GM18858 (cell line): ENCODE measurements around the gene DOCK6.
A peak's percentile ranks its signal among the peaks of the same experiment; 100 is the strongest.
"Not testable (repeated sequence)": the region's sequence is repeated elsewhere in the genome, so short reads cannot be mapped to it uniquely, and the experiment has no call there.

Experiments used
- ATAC-seq: cut with Tn5 transposase; IDR thresholded peaks from one replicate; pipeline ENCODE4 v1.9.1; 2021; ENCODE audit not compliant: unreplicated experiment

DOCK6 gene

DNA sequence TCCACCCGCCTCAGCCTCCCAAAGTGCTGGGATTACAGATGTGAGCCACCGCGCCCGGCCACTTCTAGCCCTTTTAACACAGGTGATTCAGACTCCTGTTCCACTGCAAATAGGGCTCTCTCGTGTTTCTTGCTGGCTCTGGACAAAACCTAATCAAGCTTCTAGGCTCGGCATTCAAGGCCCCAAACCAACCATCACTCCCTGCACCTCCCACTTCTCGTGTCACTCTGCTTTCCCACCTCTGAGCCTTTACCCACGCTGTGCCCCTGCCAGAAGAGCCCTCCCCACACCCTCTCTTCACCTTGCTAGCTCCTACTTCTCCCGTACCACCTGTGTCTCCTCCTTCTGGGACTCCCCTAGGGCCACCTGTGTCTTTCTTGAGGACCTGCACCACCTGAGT lies 84.7 kb downstream of the DOCK6 start:
- no peak for ATAC-seq

- no peak for ATAC-seq
Observed at GRCh38 chr19:11176466-11177193, 85.7 kb downstream of the DOCK6 start.

- ATAC-seq = no peak
Observed at GRCh38 chr19:11175920-11176319, 86.4 kb downstream of the DOCK6 start.

- ATAC-seq = no peak
Observed at GRCh38 chr19:11174336-11174735, 88.0 kb downstream of the DOCK6 start.

DNA sequence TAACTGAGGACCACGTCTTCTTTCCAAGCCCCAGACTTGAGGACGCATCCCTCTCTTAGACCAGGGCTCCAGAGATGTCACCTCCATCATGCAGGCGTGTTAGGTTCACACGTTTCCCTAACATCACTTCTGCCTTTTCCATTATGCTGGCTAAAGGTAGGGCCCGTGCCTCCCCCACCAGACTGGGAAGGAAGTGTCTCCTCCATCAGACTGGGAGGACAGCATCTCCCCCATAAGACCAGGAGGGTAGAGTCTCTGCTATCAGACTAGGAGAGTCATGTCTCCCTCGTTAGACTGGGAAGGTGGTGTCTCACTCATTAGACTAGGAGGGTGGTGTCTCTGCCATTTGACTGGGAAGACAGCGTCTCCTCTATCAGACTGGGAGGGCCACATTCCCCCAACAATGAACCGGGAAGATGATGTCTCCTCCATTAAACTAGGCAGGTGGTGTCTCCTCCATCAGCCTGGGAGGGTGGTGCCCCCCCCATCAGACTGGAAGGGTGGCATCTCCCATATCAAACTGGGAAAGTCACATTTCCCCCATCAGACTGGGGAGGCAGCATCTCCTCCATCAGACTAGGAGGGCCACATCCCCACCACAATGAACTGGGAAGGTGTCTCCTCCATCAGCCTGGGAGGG lies 88.7 kb downstream of the DOCK6 start:
- no peak for ATAC-seq

DNA sequence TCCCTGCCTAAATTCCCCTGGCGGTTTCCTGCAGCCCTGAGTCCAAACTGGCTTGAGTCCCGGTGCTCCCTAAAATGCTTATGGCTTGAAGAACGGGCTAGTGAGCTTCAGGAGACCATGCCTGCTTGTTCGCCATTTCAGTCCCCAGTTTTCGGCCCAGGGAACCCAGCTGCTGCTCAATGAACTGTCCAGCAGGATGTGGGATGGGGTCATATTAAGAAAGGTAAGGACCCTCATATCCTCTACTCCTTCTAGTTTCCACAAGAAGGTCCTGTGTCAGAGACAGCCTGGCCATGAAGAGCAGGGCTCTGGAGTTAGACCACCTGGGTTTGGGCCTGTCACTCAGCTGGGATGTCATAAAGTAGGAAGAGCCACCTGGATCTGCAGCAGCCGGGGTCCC lies 89.7 kb downstream of the DOCK6 start:
- ATAC-seq = no peak

DNA sequence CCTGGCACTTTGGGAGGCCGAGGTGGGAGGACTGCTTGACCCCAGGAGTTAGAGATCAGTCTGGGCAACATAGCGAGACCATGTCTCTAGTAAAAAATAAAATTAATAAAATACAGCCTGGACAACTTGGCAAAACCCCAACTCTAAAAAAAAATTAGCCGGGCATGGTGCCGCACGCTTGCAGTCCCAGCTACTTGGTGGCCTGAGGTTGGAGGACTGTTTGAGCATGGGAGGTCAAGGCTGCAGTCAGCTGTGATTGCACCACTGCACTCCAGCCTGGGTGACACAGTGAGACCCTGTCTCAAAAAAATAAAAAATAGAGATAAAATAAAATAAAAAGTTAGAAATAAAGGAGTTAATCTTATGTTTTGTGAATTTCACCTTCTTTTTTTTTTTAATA lies 91.2 kb downstream of the DOCK6 start:
- ATAC-seq = no peak

DNA sequence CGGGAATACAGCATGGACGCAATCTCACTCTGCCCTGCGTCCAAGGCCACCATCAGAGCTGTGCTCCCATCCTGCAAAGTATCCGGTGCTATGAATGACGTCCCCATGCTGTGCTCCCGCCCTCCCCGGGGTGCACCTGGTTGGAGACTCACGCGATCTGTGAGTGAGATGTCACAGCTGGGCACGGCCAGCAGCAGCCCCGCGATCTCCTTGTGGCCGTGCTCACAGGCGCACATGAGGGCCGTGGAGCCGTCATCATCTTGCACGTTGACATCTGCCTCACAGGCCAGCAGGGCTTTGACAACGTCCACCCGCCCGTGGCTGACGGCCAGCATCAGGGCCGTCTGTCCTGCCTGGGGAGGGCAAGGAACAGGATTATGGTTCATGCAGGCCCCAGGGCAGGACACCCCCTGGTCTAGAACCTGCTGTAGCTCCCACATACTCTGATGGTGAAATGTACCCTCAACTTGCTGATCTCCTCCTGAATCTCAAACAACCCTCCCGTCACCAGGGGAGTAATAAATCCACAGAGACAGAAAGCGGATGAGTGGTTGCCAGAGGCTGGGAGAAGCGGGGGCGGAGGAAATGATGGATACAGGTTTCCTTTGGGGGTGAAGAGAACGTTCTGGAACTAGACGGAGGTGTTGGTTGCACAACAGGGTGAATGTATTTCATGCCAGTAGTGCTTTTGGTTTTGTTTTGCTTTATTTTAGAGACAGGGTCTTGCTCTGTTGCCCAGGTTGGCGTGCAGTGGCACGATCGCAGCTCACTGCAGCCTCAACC lies 92.2 kb downstream of the DOCK6 start:
- no peak for ATAC-seq

- ATAC-seq = no peak
Observed at GRCh38 chr19:11168568-11168967, 93.8 kb downstream of the DOCK6 start.

GRCh38 chr19:11166281-11167142 lies 95.8 kb downstream of the DOCK6 start:
- no peak for ATAC-seq

DNA sequence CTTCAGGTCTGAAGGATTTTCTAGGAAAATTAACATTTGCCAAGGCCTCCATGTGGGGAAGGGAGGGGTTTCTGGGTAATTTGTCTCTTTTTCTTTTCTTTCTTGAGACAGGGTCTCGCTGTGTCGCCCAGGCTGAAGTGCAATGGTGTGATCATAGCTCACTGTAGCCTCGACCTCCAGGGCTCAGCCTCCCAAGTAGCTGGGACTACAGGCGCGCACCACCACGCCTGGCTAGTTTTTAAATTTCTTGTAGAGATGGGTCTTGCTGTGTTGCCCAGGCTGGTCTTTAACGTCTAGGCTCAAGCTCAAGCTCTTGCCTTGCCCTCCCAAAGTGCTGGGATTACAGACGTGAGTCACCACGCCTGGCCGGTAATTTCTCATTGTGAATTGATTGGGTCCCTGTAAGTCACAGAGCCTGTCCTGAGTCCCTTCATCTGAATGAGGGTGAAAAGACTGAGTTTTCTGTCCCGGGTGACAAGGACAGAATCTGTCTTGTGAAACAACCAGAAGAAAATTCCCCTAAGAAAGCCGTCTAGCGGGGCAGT lies 96.8 kb downstream of the DOCK6 start:
- ATAC-seq = no peak

- ATAC-seq = no peak
Observed at GRCh38 chr19:11164879-11165406, 97.4 kb downstream of the DOCK6 start.

- no peak for ATAC-seq
Observed at GRCh38 chr19:11164296-11164695, 98.0 kb downstream of the DOCK6 start.

GRCh38 chr19:11160440-11160768 lies 101.9 kb downstream of the DOCK6 start:
- ATAC-seq = not testable (repeated sequence)

DNA sequence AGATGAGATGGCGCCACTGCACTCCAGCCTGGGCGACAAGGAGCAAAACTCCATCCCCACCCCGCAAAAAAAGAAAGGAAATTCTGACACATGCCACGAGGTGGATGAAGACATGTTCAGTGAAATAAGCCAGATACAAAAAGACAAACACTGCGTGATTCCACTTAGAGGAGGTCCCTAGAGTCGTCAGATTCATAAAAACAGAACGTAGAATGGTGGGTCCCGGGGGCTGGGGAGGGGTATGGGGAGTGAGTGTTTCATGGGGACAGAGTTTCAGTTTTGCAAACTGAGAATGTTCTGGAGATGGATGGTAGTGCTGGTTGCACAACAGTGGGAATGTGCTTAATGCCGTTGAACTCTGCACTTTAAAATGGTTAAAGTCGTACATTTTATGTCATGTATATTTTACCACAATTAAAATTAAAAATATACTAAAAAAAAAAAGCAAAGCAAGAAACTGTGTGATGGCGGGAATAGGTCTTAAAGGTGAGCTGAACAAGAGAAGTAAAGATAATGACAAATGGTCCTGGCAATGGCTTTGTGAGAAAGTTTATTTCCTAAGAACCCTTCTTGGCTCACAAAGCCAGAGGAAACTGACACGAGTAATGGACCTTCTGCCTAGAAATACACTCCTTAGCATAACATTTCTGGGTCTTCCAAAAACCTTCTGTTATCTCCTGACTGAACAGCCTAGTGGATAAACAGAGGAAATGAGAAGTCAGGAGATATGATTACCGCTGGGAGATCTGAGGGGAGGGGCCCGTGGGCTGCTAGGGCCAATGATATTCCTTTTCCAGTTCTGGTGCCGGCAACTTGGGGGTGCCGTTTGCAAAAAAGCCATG lies 102.5 kb downstream of the DOCK6 start:
- ATAC-seq = no peak

DNA sequence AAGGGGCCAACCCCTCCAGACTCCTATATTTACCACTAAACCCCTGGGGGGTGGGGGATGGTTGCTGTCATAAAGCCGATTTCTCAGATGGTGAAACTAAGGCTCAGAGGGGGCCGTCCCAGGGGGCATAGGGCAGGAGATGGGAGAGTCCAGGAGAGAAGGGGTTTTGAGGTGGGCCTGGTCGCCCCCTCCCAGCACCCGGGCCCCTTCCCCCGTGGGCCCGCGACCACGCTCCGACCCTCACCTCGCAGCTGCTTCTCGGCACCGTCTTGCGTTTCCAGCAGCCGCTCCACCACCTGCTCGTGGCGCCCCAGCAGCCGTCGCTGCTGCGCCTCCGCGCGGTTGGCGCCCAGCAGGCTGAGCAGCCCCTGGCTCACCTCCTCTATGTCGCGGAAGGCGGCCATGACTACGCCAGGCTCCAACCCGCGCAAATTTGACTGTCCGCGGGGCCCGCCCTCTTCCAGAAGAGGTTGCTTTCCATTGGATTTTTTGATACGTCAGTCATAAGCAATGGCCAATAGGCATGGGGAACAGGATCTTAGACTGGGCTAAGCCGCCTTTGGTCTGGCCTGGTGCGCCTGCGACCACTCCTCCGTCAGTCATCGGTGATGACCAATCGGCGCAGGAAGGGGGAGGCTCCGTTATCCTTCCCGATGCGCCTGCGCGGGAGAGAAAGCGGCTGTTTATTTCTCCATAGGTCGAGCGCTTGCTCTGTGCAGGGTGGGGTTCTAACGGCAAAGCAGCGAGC lies 106.8 kb downstream of the DOCK6 start, which contains the start of gene SPC24:
TSS of gene SPC24 (minus strand) at position 410 of the 748 bp plus-strand sequence. CDS start at position 404, 6 bp downstream.
- peak; percentile 92 for ATAC-seq

DNA sequence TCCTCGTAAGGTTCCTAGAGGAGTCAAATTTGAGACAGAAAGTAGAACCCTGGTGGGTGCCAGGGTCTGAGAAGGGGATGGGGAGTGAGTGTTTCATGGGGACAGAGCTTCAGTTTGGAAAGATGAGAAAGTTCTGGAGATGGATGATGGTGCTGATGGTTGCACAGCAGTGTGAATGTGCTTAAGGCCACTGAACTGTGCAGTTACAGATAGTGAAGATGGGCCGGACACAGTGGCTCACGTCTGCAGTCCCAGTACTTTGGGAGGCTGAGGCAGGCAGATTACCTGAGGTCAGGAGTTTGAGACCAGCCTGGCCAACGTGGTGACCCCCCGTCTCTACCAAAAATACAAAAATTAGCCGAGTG lies 107.7 kb downstream of the DOCK6 start:
- no peak for ATAC-seq

- no peak for ATAC-seq
Observed at GRCh38 chr19:11152318-11153062, 109.8 kb downstream of the DOCK6 start.
